K562 (cell line): ENCODE measurements around the gene NDUFA3. TPM values are rescaled to one million over a fixed set of nuclear protein-coding genes. Genes with fewer than 3 reads are reported as not detected.
"Not testable (repeated sequence)": the region's sequence is repeated elsewhere in the genome, so short reads cannot be mapped to it uniquely, and the experiment has no call there.

Experiments used
- CTBP1 ChIP-seq: fragments of 450-650 bp; IDR thresholded peaks from 2 replicates; pipeline ENCODE4 v1.6.1; 2016; ENCODE audit warnings: borderline replicate concordance
- CXXC5 ChIP-seq: fragments of 250-450 bp; sonication (Bioruptor Pico); IDR thresholded peaks from 2 replicates; pipeline ENCODE4 v1.8.0; 2022; ENCODE audit warnings: inconsistent platforms, mild to moderate bottlenecking, moderate library complexity
- FOXM1 ChIP-seq, 2 experiments: fragments of 450-650 bp in 1 of 2; sonication (generic) in 1 of 2; formaldehyde crosslinking in 1 of 2; IDR thresholded peaks; 2 replicates each; pipeline versions ENCODE4 v1.6.1 to v1.9.0; 2017 to 2022; ENCODE audit warnings: low read depth in 2 of 2, mild to moderate bottlenecking in 2 of 2, missing genetic modification reagents in 1 of 2, moderate library complexity in 1 of 2
- GATAD2A ChIP-seq: fragments of 450-650 bp; IDR thresholded peaks from 2 replicates; pipeline ENCODE4 v1.6.1; 2017
- HNRNPLL ChIP-seq: fragments of 200-400 bp; formaldehyde crosslinking; IDR thresholded peaks from 2 replicates; pipeline ENCODE4 v1.6.1; 2017; ENCODE audit warnings: low read length, low read depth, mild to moderate bottlenecking; ENCODE audit not compliant: poor library complexity, severe bottlenecking
- L3MBTL2 ChIP-seq: fragments of 450-650 bp; IDR thresholded peaks from 2 replicates; pipeline ENCODE4 v1.6.1; 2016; ENCODE audit warnings: mild to moderate bottlenecking, moderate library complexity
- NR2C2 ChIP-seq, 2 experiments: fragments of 200-800 bp in 1 of 2; sonication (Bioruptor generic) in 1 of 2; sonication (generic) in 1 of 2; formaldehyde crosslinking in 1 of 2; IDR thresholded peaks; 2 replicates each; pipeline versions ENCODE4 v1.6.1 to v1.8.0; 2016 to 2022; ENCODE audit warnings: mild to moderate bottlenecking in 1 of 2, missing compliant biosample characterization in 1 of 2, missing genetic modification characterization in 1 of 2, missing genetic modification reagents in 1 of 2
- NR3C1 ChIP-seq: sonication (generic); formaldehyde crosslinking; IDR thresholded peaks from 2 replicates; pipeline ENCODE4 v1.8.1; 2022; ENCODE audit warnings: missing genetic modification reagents
- PHF8 ChIP-seq: fragments of 200-600 bp; sonication (generic); IDR thresholded peaks from 2 replicates; pipeline ENCODE4 v1.6.1; 2012; ENCODE audit warnings: mixed run types, mild to moderate bottlenecking, inconsistent platforms, low read length, moderate library complexity, borderline replicate concordance
- RB1 ChIP-seq: fragments of 450-650 bp; IDR thresholded peaks from 2 replicates; pipeline ENCODE4 v1.6.1; 2017; ENCODE audit warnings: low read depth, mild to moderate bottlenecking
- TEAD1 ChIP-seq, 2 experiments: fragments of 450-650 bp in 1 of 2; sonication (generic) in 1 of 2; formaldehyde crosslinking; IDR thresholded peaks; 2 replicates each; pipeline versions ENCODE4 v1.4.0 to v1.8.0; 2020 to 2022; ENCODE audit warnings: mild to moderate bottlenecking in 2 of 2, missing genetic modification reagents in 1 of 2
- TEAD4 ChIP-seq, 2 experiments: sonication (generic) in 1 of 2; formaldehyde crosslinking in 1 of 2; IDR thresholded peaks; 2 replicates each; pipeline versions ENCODE4 v1.6.1 to v1.8.0; 2012 to 2022; ENCODE audit warnings: borderline replicate concordance in 1 of 2, inconsistent platforms in 1 of 2, low read length in 1 of 2, mild to moderate bottlenecking in 1 of 2, missing genetic modification reagents in 1 of 2
- ZFX ChIP-seq: sonication (generic); formaldehyde crosslinking; IDR thresholded peaks from 2 replicates; pipeline ENCODE4 v1.8.0; 2022; ENCODE audit warnings: mild to moderate bottlenecking, missing genetic modification reagents, moderate library complexity
- ZNF124 ChIP-seq: sonication (generic); formaldehyde crosslinking; IDR thresholded peaks from 2 replicates; pipeline ENCODE4 v1.8.1; 2022; ENCODE audit warnings: missing genetic modification reagents
- ZNF217 ChIP-seq: sonication (generic); formaldehyde crosslinking; IDR thresholded peaks from 2 replicates; pipeline ENCODE4 v1.8.0; 2022; ENCODE audit warnings: mild to moderate bottlenecking, missing genetic modification reagents
- ZNF224 ChIP-seq: sonication (generic); formaldehyde crosslinking; IDR thresholded peaks from 2 replicates; pipeline ENCODE4 v1.8.0; 2022; ENCODE audit warnings: mild to moderate bottlenecking, missing genetic modification reagents
- ZNF232 ChIP-seq: sonication (generic); formaldehyde crosslinking; IDR thresholded peaks from 2 replicates; pipeline ENCODE4 v1.8.0; 2022; ENCODE audit warnings: mild to moderate bottlenecking, missing genetic modification reagents
- polyA plus RNA-seq, 8 experiments: library from polyadenylated mRNA; depleted of rRNA in 4 of 8; stranded (reverse) in 5 of 8; unstranded in 3 of 8; fragments of >200 nt; fragmentation: Nextera tagmentation in 2 of 8; fragmentation: Illumina TruSeq in 1 of 8; extraction: Ambion mirVana in 2 of 8; extraction: Trizol in 1 of 8; gene quantifications; 2 replicates each; pipeline versions ENCODE4 v1.2.1 to v1.2.3, GENCODE V29; 2011 to 2014; ENCODE audit warnings: inconsistent platforms in 1 of 8, missing spikeins in 1 of 8
- total RNA-seq, 7 experiments: library from RNA; depleted of rRNA in 6 of 7; stranded (reverse); fragments of >200 nt in 6 of 7; fragmentation: Illumina TruSeq in 2 of 7; extraction: Trizol in 2 of 7; gene quantifications; 2 replicates each; pipeline versions ENCODE4 v1.2.1 to v1.2.3, GENCODE V29; 2011 to 2021; ENCODE audit warnings: low replicate concordance in 1 of 7
- TF ChIP-seq, protein P1 (sequence below), 3 experiments: fragments of 200-800 bp in 1 of 3; sonication (Bioruptor generic) in 1 of 3; sonication (generic) in 1 of 3; formaldehyde crosslinking in 1 of 3; IDR thresholded peaks; 2 replicates each; pipeline versions ENCODE4 v1.6.1 to v1.8.0; 2016 to 2022; ENCODE audit warnings: mild to moderate bottlenecking in 2 of 3, missing compliant biosample characterization in 2 of 3, missing genetic modification characterization in 2 of 3, missing genetic modification reagents in 1 of 3
- TF ChIP-seq, protein P2 (sequence below), 2 experiments: IDR thresholded peaks; 2 replicates each; pipeline ENCODE4 v1.6.1; 2011; ENCODE audit warnings: borderline replicate concordance in 1 of 2, control low read depth in 1 of 2, low read depth in 1 of 2, low read length in 1 of 2, mild to moderate bottlenecking in 1 of 2, mixed read lengths in 1 of 2, moderate library complexity in 1 of 2; ENCODE audit not compliant: insufficient read depth in 1 of 2, insufficient read length in 1 of 2, poor library complexity in 1 of 2, severe bottlenecking in 1 of 2; ENCODE audit errors: extremely low read depth in 1 of 2
- TF ChIP-seq, protein P3 (sequence below): sonication (generic); formaldehyde crosslinking; IDR thresholded peaks from 2 replicates; pipeline ENCODE4 v1.8.1; 2022; ENCODE audit warnings: missing genetic modification reagents
- TF ChIP-seq, protein P4 (sequence below): sonication (generic); formaldehyde crosslinking; IDR thresholded peaks from 2 replicates; pipeline ENCODE4 v1.9.0; 2022; ENCODE audit warnings: mild to moderate bottlenecking, missing genetic modification reagents

NDUFA3 gene
- total and polyA plus RNA-seq, 9 of the 15 experiments (the other 6 are each of a cell fraction or from before 2014, with no cell fraction given), result 39.2 to 279 (median 138) TPM

DNA sequence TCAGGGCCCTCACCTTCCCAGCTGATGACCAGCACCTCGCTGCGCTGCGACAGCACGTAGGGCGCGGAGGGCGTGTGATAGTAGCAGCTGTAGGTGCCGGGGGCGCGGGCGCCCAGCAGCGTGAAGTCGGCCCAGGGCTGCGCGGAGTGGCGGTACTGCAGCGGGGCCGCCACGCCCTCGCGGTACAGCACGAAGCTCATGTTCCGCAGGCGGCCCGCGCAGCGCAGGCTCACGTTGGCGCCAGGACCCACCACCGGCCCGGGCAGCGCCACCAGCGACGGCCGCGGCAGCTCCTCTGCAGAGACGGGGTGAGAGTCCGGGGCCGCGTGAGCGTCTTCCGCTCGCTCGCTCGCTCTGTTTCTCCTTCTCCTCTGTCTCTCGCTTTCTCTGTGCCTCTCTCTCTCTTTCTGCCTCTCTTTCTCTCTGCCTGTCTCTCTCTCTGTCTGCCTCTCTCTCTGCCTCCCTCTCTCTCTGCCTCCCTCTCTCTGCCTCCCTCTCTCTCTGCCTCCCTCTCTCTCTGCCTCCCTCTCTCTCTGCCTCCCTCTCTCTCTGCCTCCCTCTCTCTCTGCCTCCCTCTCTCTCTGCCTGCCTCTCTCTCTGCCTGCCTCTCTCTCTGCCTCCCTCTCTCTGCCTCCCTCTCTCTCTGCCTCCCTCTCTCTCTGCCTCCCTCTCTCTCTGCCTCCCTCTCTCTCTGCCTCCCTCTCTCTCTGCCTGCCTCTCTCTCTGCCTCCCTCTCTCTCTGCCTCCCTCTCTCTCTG lies 6.6 kb upstream of the NDUFA3 start (continued):
- peak; percentile 81; the same call in 1 of the 2 replicates for TF ChIP-seq ZNF124 (CRISPR knock-in tag)
- peak; percentile 90 for TF ChIP-seq NR3C1 (CRISPR knock-in tag)
- peak; percentile 98 for TF ChIP-seq L3MBTL2
- peak; percentile 14; the same call in 1 of the 2 replicates for TF ChIP-seq PHF8
- TF ChIP-seq TEAD4 (IDR thresholded peaks at IDR 0.05; ENCODE audit: low read length); FOXM1 (IDR thresholded peaks at IDR 0.05; ENCODE audit: low read depth); NR2C2 (tag; IDR thresholded peaks at IDR 0.05): not testable (repeated sequence)
- TF ChIP-seq TEAD4 (CRISPR knock-in tag; IDR thresholded peaks at IDR 0.05; ENCODE audit: borderline replicate concordance), result peak; percentile 92; the same call in 1 of the 2 replicates
- TF ChIP-seq FOXM1 (CRISPR knock-in tag; IDR thresholded peaks at IDR 0.05; ENCODE audit: low read depth), result peak; percentile 96
- 0 out of 2 replicates have a peak, but pooled peaks have one; percentile 55 for TF ChIP-seq NR2C2 (CRISPR knock-in tag; IDR thresholded peaks at IDR 0.05)
- TF ChIP-seq HNRNPLL, result peak; percentile 26
- TF ChIP-seq RB1, result peak; percentile 45; the same call in 1 of the 2 replicates
- TF ChIP-seq, protein P1, sequence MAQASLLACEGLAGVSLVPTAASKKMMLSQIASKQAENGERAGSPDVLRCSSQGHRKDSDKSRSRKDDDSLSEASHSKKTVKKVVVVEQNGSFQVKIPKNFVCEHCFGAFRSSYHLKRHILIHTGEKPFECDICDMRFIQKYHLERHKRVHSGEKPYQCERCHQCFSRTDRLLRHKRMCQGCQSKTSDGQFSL (CRISPR knock-in tag; IDR thresholded peaks at IDR 0.05), result peak; percentile 50; the same call in 1 of the 2 replicates
- TF ChIP-seq, protein P1 (tag; IDR thresholded peaks at IDR 0.05), result not testable (repeated sequence)
- TF ChIP-seq, protein P2, sequence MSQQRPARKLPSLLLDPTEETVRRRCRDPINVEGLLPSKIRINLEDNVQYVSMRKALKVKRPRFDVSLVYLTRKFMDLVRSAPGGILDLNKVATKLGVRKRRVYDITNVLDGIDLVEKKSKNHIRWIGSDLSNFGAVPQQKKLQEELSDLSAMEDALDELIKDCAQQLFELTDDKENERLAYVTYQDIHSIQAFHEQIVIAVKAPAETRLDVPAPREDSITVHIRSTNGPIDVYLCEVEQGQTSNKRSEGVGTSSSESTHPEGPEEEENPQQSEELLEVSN (IDR thresholded peaks at IDR 0.05; ENCODE audit: borderline replicate concordance in 1 of 2, extremely low read depth in 1 of 2, insufficient read depth in 1 of 2, insufficient read length in 1 of 2, low read depth in 1 of 2, low read length in 1 of 2, poor library complexity in 1 of 2, severe bottlenecking in 1 of 2), result peak; percentile 94 to 99
- TF ChIP-seq, protein P3, sequence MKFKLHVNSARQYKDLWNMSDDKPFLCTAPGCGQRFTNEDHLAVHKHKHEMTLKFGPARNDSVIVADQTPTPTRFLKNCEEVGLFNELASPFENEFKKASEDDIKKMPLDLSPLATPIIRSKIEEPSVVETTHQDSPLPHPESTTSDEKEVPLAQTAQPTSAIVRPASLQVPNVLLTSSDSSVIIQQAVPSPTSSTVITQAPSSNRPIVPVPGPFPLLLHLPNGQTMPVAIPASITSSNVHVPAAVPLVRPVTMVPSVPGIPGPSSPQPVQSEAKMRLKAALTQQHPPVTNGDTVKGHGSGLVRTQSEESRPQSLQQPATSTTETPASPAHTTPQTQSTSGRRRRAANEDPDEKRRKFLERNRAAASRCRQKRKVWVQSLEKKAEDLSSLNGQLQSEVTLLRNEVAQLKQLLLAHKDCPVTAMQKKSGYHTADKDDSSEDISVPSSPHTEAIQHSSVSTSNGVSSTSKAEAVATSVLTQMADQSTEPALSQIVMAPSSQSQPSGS (CRISPR knock-in tag), result peak; percentile 66; the same call in 1 of the 2 replicates
- TF ChIP-seq, protein P4, sequence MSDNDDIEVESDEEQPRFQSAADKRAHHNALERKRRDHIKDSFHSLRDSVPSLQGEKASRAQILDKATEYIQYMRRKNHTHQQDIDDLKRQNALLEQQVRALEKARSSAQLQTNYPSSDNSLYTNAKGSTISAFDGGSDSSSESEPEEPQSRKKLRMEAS (CRISPR knock-in tag), result peak; percentile 98
- peak; percentile 90; the same call in 1 of the 2 replicates for TF ChIP-seq ZNF224 (CRISPR knock-in tag)
- TF ChIP-seq ZNF217 (CRISPR knock-in tag), result 0 out of 2 replicates have a peak, but pooled peaks have one; percentile 3
- TF ChIP-seq TEAD1 (CRISPR knock-in tag; IDR thresholded peaks at IDR 0.05), result peak in 1 of 2 experiments; percentile 80; a peak in 1 of 4 replicates
- TF ChIP-seq ZNF232, result peak; percentile 89; the same call in 1 of the 2 replicates
- TF ChIP-seq ZFX (CRISPR knock-in tag), result peak; percentile 81
- 0 out of 2 replicates have a peak, but pooled peaks have one; percentile 31 for TF ChIP-seq GATAD2A
- TF ChIP-seq CXXC5 (CRISPR knock-in tag), result peak; percentile 70
- TF ChIP-seq CTBP1, result peak; percentile 48; the same call in 1 of the 2 replicates
